ENCODE measurements around the gene UBE2G1. TPM values are rescaled to one million over a fixed set of nuclear protein-coding genes. Genes with fewer than 3 reads are reported as not detected.

The UBE2G1 gene
- polyA plus RNA-seq, 1 experiment, result 51.5 TPM

DNA sequence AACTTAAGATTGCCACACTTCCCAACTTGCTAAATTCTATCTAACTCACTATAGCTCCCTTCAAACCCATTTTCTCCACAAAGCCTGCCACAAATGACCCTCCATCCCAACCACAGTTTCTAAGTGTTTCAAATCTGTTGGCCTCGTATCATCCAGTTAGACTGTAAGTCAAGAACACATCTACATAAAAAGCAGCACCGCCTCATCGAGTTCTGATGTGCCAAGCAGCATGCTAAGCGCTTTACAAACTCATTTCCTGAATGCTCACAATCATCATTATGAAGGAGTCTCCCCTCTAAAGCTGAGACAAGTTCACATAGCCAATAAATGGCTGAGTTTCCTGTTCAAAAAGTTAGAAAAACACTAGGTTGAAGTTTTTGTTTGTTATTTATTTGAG, 93.5 kb downstream of the UBE2G1 start:
- POLR2A ChIA-PET, result no interaction called here
- Histone ChIP-seq H3K27me3 (ENCODE audit: control insufficient read depth, insufficient read depth, low read length) (no peaks in the 10 kb centered on the region), H3K27ac (ENCODE audit: low read depth, low read length) (no peak overlapping the region), H3K4me3 (ENCODE audit: low read depth, low read length) (no peak overlapping the region), H3K9me3 (ENCODE audit: control insufficient read depth, insufficient read depth, low read length) (no peaks in the 10 kb centered on the region; the same call in 1 of the 2 replicates)
- TF ChIP-seq, protein P1, sequence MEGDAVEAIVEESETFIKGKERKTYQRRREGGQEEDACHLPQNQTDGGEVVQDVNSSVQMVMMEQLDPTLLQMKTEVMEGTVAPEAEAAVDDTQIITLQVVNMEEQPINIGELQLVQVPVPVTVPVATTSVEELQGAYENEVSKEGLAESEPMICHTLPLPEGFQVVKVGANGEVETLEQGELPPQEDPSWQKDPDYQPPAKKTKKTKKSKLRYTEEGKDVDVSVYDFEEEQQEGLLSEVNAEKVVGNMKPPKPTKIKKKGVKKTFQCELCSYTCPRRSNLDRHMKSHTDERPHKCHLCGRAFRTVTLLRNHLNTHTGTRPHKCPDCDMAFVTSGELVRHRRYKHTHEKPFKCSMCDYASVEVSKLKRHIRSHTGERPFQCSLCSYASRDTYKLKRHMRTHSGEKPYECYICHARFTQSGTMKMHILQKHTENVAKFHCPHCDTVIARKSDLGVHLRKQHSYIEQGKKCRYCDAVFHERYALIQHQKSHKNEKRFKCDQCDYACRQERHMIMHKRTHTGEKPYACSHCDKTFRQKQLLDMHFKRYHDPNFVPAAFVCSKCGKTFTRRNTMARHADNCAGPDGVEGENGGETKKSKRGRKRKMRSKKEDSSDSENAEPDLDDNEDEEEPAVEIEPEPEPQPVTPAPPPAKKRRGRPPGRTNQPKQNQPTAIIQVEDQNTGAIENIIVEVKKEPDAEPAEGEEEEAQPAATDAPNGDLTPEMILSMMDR (IDR thresholded peaks at IDR 0.05; ENCODE audit: low read depth, low read length), result no peak
- CTCF ChIA-PET, result interaction anchor here (1.1 to 1.2 kb wide), 2 partner anchors 23 to 57 kb away, joined by 3 to 8 read pairs; no protein-coding TSS in a partner anchor
- no peak for DNase-seq (ENCODE audit: low read depth, low spot score)

DNA sequence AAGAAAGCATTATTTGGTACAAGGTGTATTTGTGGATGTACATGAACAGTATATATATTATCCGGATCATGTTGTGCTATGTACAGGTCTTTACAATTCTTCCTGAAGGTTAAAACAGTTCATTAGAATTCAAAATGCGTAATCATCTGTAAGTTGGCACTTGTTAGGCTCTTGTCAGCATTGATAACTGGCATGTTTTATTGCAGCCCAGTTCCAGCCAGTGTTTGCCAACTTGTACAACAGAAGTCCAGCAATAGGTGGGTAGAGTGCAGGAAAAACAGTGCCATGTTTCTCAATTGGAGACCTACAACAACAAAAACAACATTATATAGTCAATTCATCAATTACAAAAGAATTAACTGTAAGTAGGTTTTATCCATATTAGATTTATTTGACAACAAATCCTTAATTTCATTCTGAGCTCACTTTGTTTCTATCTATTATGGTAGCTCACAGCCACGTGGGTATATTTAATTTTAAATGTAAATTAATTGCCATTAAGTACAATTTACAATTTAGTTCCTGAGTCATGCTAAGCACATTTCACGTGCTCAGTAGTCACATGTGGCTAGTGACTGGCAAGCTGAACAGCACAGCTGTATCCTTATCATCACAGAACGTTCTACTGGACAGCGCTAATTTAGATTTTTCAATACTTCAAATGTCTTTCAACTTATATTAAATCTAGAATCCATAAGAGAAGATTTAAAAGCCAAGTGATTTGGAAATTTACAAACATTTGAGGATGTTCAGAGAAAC, 94.1 kb downstream of the UBE2G1 start:
- ChIA-PET CTCF (interaction anchor here (1.1 to 1.2 kb wide), 2 partner anchors 23 to 56 kb away, joined by 3 to 8 read pairs; no protein-coding TSS in a partner anchor), POLR2A (no interaction called here)
- Histone ChIP-seq H3K27ac (ENCODE audit: low read depth, low read length) (no peak overlapping the region), H3K4me3 (ENCODE audit: low read depth, low read length) (no peak overlapping the region), H3K27me3 (ENCODE audit: control insufficient read depth, insufficient read depth, low read length) (no peaks in the 10 kb centered on the region), H3K9me3 (ENCODE audit: control insufficient read depth, insufficient read depth, low read length) (no peaks in the 10 kb centered on the region; the same call in 1 of the 2 replicates)
- no peak for DNase-seq (ENCODE audit: low read depth, low spot score)
- TF ChIP-seq, protein P1 (IDR thresholded peaks at IDR 0.05; ENCODE audit: low read depth, low read length), result no peak

DNA sequence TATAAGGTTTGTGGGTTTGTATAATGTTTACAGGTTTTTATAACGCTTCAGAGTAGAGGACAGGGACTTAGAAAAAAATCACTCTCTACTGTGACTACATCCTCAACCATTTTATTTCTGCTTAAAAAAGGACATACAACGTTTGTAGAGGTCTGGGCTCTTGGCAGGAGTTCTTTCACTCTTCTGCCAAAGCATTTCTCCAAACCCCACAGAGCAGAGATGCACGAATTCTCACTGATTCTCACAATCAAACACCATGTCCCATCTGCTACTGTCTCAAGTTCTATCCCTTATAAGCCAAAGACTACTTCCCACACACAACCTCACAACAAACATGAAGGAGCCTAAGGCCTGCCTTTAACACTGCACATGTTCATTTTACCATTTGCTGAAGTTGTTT, 95.7 kb downstream of the UBE2G1 start:
- H3K9me3 ChIP-seq (ENCODE audit: control insufficient read depth, insufficient read depth, low read length), result no peaks in the 10 kb centered on the region; the same call in 1 of the 2 replicates
- CTCF ChIA-PET, result no interaction called here
- POLR2A ChIA-PET, result no interaction called here
- DNase-seq (ENCODE audit: low read depth, low spot score), result no peak
- TF ChIP-seq, protein P1 (IDR thresholded peaks at IDR 0.05; ENCODE audit: low read depth, low read length), result no peak
- H3K27ac ChIP-seq (ENCODE audit: low read depth, low read length), result no peak overlapping the region
- no peak overlapping the region for H3K4me3 ChIP-seq (ENCODE audit: low read depth, low read length)
- H3K27me3 ChIP-seq (ENCODE audit: control insufficient read depth, insufficient read depth, low read length), result no peaks in the 10 kb centered on the region

DNA sequence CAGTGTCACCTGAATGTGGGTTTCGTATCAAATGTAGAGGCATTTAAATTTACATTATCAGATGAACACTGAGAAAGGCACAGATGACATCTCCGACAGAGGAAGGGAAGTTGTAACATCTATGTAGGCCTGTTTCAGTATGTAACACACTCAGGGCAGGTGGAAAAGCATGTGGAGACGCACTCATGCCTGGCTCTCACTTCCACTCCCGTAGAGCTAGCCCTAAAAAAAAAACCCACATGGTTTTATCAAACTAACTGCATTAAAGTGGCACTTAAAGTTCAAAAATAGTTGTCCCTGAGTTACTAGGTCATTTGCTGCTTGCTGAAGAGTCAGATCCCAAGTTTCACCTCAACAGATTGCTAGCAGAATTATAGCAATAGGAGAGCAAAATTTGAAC, 96.6 kb downstream of the UBE2G1 start:
- Histone ChIP-seq H3K9me3 (ENCODE audit: control insufficient read depth, insufficient read depth, low read length) (no peaks in the 10 kb centered on the region; the same call in 1 of the 2 replicates), H3K27me3 (ENCODE audit: control insufficient read depth, insufficient read depth, low read length) (no peaks in the 10 kb centered on the region), H3K4me3 (ENCODE audit: low read depth, low read length) (no peak overlapping the region), H3K27ac (ENCODE audit: low read depth, low read length) (no peak overlapping the region)
- POLR2A ChIA-PET, result no interaction called here
- no peak for DNase-seq (ENCODE audit: low read depth, low spot score)
- CTCF ChIA-PET, result no interaction called here
- TF ChIP-seq, protein P1 (IDR thresholded peaks at IDR 0.05; ENCODE audit: low read depth, low read length), result no peak

DNA sequence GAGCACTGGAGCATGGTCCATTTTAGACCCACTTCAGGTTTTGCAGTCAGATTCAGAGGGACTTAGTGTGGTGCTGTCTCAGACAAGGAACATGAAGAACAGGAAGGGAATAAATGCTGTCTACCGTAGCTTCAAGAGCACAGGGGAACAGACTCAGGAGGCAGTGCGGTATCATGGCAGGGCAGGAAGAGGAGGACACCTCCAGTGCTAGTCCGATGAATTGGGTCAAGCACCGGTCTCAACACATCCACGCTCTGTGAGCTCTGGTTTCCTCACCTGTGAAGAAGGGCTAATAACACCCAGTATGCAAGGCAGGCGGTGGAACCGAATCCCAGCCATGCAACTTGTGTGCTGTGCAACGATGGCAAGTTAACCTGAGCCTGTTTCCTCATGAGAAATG, 99.1 kb downstream of the UBE2G1 start:
- no peak overlapping the region for H3K4me3 ChIP-seq (ENCODE audit: low read depth, low read length)
- no peaks in the 10 kb centered on the region; the same call in 1 of the 2 replicates for H3K9me3 ChIP-seq (ENCODE audit: control insufficient read depth, insufficient read depth, low read length)
- no peak for DNase-seq (ENCODE audit: low read depth, low spot score)
- TF ChIP-seq, protein P1 (IDR thresholded peaks at IDR 0.05; ENCODE audit: low read depth, low read length), result no peak
- no peaks in the 10 kb centered on the region for H3K27me3 ChIP-seq (ENCODE audit: control insufficient read depth, insufficient read depth, low read length)
- no peak overlapping the region for H3K27ac ChIP-seq (ENCODE audit: low read depth, low read length)
- ChIA-PET CTCF (no interaction called here), POLR2A (no interaction called here)

Measured in AG04450 (cell line).